HG02623 (cell line): ENCODE results near the gene ERC1.

Source experiments
- ATAC-seq: cut with Tn5 transposase; IDR thresholded peaks from one replicate; pipeline ENCODE4 v1.9.1; 2021; ENCODE audit warnings: moderate library complexity; ENCODE audit not compliant: unreplicated experiment

The ERC1 gene

DNA sequence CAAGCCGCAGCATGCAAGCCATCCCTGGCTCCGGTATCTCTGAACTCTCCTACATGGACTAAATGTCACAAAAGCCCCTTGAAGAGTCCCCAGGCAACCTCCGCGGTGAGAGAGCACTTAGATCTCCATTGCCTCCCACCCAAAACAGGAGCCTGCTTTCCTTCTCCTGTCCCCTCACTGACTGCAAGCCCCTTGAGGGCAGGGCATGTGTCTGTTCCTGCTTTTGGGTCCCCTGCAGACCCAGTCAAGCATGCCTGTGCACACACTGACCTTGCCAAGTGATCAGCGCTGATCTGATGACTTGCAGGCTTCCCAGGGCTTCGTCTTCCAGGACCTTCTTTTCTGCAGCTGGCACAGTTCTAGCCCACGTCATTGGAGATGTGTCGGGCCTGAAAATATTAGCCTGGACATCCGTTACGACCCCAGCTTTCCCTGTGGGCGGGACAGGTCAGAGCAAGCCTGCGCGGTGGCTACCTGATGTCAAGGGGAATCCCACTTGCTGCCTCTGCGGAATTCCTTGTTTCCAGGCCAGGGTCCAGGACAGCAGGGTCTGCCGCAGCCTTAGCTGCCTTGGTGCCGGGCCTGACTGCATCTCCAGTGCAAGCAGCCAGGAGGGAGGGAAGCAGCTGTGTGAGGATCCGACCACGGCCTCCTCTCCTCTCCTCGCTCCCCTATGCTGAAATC lies 510.8 kb downstream of the ERC1 start:
- ATAC-seq, result no peak

DNA sequence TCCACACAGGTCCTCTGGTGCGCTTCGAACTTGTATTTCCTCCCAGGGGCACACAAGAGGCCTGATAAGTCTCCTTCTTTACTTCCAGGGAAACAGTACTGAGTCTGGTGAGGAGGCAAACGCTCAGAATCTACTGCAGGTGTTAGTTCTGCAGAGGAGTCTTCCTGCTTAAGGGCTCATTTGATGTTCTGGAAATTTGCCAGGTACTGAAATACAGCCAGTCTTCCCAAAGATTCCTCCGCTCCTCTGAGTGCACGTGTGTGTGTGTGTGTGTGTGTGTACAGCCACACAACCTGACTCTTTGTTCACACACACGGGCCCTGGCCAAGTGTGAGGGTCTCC lies 511.3 kb downstream of the ERC1 start:
- no peak for ATAC-seq

DNA sequence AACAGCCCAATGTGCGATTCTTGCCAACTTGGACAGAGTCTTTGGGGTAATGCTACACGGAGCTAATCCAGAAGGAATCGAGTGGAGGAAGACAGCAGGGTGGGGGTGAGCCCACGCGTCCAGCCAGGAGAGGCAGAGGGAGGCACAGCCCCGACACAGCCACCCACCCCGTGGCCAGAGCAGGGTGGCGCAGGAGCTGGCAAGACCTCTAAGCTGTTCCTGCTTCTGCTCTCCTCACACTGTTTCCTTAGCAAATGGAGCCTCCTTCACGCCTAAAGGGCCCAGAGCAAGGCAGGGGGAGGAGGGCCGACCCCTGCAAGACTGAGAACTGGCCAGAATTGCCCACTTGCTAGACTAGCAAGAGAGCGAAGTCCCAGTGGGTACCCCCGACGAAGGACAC lies 511.8 kb downstream of the ERC1 start:
- no peak for ATAC-seq

DNA sequence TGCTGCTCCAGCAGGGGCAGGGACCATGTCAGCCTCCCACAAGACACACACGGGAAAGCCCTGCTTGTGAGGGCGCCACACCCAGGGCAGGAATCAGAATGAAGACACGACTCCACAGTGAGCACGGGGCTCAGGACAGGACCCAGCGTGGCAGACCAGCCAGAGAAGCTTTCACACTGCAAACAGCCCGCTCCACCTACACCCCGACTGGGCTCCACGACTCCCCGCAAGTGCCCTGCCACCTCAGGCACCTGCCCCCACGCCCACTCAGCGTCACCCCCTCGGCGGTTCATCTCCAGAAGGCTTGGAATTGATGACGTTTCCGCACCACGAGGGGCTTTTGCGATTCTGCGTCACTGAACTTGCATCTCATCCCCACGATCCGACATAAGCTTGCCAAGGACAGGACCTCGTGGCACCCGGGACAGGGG lies 512.3 kb downstream of the ERC1 start:
- no peak for ATAC-seq

DNA sequence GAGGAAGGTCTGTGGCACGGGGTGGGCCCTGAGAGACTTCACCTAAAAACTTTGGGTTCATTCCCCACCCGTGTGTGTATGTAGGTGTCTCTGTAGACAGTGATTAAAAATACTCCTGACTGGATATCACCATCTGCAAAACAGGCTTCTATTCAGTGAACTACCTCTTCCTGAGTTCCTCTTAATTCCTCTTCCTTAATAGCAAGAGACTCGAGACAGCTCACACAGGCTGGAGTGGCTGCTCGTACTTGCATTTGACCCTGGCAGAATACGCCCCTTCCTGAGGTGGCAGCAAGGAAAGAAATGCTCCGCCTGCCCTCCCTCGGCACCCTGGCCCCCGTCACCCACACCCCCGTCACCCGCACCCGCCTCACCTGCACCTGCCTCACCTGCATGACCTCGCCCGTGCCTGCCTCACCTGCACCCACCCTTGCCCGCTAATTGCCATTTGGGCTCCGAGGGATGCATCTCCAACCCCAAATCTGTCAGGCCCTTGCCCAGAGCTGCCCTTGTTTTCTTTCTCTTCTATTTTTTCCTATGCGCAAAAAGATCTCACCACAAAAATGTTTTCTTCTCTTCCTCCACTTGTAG lies 513.4 kb downstream of the ERC1 start:
- ATAC-seq, result no peak

DNA sequence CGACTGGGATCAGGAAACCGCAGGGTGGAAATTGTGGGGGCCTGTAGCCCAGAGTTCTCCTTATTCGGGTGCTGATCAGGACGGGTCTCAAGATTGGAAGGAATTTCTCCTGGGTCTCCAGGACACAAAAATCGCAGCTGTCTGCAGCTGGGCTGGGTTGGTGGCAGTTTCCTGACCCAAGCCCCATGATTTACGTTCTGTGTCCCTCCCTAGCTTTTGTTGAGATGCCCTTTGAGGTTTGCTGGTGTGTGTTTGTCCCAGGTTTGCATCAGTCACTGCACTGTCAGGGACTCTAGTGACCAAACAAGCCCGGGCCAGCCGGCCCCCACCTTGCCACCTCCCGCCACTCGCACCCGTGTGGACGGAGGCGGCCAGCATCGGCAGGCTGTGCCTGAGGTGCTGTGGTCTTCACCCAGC lies 513.9 kb downstream of the ERC1 start:
- no peak for ATAC-seq

DNA sequence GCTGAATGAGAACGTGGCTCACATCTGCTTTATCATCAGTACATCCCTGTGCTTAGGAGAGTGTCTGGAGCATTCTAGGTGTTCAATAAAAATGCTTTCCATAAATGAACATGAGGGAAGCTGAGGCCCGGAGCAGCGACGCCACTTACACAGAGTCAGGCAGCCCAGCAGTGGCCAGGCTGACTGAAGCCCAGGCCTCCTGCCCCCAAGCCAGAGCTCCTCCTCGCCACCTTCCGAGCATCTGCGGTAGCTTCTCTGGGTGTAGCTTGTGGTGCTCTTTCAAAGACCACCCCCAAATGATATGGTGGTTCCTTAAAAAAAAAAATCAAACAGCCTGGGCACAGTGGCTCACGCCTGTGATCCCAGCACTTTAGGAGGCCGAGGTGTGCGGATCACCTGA lies 514.6 kb downstream of the ERC1 start:
- ATAC-seq, result no peak

DNA sequence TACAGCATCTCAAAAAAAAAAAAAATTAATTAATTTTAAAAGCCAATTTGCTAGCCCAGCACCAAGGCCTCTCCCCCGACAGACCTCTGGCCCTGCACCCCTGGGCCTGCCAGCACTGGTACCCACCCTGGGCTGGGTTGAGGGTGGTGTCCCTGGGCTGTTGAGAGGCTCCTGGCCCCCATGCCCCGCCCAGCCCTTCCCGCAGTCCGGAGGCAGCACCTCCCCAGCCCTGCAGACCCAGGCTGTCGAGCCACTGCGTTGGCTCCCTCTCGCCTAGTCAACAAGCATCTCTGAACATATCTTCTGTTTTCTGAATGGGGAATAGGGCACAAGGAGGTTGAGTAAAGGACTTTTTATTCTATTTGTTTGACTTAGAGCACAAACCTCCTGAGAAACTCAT lies 516.3 kb downstream of the ERC1 start:
- ATAC-seq, result no peak

DNA sequence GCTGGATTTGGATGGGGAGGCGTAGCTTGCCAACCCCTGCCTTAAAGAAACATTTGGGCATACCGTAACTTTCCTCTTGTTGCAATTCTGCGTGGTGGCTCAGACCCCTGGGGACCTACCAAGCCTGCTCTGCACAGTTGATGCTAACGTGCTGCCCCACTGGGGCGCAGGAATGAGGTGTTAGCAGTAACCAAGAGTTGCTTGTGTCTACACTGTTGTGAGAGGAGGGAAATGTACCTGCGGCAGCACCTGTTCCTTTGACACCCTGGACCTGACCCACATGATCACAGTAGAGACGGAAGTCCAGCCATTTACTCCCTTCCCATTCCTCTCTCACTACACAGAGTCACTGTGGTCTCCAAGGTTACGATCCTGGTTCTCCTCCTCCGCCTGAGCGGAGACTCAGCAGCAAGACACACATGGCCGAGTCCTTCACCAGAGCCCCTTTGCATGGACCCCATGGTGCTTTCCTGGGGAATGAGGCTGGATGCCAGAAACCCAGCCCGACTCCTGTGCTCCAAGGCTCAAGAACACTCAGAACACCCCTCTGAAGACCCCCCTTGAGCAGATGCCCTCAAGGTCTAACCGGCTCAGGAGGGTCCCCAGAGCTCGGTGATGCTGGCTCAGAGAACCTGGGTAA lies 518.5 kb downstream of the ERC1 start:
- no peak for ATAC-seq

DNA sequence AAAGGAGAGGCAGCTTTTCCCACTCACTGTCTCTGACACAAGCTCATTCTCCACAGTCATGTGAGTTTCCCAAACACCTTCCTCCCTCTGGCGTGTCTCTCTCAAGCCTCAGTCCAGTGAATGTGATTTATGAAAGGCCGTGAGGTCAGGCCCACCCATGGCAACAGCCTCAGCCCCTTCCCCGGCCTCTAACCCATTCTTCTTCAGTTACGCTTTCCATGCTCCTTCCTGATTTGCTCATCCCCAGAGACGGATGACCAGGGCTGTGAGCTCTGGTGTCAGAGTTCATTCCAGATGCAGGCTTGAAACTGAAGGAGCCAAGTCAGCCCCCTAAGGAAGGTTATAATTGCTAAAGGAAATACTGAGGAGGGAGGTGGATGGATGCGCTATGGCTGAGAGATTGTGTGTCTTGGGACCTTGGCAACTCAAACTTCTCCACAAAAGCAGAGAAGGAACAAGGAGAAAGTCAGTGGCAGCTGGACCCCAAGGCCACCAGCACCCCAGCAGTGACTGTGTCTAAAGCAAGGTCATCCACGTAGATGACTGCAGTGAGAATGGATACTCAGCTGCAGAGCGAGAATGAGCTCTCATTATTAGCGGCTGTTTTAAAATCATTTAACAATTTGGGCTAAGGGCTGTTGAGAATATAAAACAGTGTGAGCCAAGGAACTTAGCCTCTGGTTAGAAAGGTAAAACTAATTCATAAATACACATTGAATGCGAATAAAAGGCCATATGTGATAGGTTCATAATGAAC lies 519.2 kb downstream of the ERC1 start:
- ATAC-seq, result no peak

DNA sequence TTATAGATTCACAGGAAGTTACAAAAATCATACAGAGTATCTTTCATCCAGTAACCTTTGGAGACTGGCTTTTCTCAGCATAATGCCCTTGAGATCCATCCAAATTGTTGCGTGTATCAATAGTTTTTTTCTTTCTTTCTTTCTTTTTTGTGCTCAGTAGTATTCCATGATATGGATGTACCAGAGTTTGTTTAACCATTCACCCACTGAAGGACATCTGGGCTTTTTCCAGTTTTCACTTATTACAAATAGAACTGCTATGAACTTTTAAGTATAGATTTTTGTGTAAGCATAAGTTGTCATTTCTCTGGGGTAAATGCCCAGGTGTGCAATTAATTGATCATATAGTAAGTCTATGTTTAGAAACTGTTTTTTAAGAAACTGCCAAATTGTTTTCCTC lies 524.0 kb downstream of the ERC1 start:
- no peak for ATAC-seq

DNA sequence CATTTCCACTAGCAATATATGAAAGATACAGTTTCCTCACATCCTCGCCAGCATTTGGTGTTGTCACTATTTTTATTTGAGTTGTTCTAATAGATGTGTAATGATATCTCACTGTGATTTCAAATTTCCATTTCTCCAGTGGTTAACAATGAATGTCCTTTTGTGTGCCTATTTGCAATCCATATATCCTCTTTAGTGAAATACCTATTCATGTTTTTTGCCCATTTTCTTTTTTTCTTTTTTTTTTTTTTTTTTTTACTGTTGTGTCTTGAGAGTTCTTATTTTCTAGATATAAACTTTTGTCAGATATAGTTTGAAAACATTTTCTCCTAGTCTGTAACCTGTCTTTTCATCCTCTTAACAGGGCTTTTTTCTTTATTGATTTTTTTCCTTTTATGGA lies 524.4 kb downstream of the ERC1 start:
- ATAC-seq, result no peak

DNA sequence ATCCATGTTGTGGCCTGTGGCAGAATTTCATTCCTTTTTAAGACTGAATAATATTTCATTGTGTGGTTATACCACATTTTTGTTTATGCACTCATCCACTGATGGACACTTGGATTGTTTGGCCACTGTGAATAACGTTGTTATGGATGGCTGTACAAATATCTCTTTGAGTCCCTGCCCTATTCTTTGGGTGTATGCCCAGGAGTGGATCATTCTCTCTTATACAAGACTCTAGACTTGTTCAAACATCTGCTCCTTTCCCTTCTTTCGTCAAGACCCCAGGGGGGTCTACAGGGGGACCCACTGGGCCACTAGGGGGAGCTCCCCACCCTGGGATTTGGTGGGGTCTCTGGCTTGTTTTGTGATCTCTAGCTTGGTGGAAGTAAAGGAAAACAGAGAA lies 526.0 kb downstream of the ERC1 start:
- no peak for ATAC-seq

DNA sequence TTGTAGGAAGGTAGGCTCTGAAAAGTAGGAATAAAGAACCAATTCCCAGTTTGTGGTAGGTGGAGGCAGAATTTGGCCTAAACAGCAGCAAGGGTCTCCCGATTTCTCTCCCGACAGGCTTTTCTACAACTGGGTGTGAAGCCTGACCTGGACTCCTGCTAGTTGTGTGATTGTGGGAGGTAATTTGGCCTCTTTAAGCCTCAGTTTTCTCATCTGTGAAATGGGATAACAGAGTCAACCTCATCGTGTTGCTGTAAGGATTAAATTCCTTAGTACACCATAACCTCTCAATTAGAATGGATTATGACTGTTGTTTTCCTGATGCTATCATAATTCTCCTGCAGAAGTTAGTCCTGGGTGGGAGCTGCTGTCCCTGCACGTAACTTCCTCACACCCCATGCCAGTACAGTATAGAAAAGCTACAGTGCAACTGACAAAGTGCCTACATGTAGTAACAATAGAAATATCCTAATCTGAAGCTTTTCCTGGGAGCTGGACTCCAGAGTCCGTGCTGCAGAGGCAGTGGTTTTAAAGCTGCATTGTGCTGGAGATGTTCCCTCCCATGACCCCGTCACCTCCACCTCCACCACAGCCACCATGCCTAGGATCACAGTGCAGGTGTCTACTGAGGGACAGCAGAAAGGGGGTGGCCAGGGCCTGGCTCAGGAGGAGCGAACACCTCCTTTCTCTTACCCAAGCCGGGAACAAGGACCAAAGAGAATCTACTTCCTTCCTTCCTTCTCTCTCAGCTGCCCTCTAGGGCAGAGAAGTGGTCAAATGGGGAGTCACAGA lies 526.9 kb downstream of the ERC1 start:
- ATAC-seq, result no peak

DNA sequence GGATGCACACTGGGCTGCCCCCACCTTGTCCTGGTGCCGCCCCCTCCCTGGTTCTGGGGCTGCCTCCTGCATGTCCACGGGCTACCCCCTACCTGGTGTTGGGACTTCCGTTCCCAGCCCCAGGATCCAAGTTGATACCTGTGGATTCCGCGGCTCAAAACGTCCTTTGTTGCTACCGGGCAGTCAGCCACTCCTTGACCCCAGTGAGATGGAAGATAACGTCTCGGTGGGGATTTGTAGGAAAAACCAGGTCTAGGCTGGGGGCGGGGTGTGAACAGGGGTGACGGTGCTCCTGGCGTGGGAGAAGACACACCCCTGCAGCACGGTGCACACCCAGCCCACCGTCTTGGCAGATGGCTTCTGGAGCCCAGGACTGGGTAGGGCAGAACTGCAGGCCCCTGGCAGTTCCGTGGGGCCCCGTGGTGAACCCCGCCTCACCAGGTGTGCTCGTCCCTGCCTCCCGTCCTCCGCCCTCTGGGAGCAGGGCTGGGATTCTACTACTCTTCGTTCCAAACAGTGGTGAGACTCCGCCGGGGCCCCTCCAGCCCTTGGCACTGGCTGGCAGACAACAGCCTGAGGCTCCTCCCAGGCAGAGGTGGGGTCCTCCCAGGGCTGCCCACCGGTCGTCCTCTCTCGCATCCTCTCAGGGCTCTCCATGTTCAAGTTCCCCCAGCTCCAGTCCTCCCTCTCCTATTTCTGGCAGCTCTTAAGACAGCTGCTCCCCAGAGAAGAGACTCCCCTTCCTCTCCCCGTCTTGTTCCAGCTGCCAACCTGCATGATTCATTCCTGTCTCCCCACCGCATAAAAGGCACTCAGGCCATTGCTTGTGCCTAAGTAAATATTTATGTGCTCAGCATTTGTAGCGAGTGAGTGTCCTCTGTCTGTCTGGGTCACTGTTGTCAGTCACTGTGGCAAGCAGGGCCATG lies 527.8 kb downstream of the ERC1 start:
- ATAC-seq, result no peak

DNA sequence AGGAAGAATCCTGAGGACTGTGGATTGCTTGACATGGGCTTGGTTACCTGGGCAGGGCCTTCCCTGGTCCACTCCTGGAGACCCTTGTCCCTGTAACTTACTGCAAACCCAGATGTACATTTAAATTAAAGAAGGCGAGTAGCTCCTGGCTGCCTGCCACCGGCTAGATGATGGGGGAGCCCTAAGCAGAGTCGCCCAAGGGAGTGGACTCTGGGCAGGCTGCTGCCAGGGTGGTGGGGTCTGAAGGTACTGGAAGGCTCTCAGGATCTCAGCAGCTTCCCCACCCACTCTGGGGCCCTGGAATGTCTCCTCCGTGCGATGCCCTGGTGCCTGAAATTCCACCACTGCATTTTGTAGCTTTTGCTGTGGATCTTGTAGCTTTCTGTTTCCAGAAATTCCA lies 528.6 kb downstream of the ERC1 start:
- ATAC-seq, result no peak

DNA sequence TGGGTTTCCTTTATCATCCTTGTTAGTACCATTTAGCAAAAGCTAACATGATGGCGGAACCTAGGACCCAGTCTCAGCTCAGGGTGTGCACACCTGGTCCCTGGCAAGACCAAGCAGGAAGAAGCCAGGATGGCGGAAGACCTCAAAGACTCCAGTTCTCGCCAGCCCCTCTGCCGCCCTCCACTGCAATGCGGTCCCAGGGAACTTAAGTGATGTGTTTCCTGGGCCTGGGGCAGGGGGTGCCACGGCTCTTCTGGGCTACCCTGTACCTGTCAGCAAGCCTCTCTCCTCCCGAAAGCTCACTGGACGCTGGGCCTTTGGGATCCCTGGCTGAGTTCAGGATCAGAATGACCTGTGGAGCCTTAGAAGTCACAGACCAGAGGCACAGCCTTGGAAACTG lies 532.0 kb downstream of the ERC1 start:
- no peak for ATAC-seq

DNA sequence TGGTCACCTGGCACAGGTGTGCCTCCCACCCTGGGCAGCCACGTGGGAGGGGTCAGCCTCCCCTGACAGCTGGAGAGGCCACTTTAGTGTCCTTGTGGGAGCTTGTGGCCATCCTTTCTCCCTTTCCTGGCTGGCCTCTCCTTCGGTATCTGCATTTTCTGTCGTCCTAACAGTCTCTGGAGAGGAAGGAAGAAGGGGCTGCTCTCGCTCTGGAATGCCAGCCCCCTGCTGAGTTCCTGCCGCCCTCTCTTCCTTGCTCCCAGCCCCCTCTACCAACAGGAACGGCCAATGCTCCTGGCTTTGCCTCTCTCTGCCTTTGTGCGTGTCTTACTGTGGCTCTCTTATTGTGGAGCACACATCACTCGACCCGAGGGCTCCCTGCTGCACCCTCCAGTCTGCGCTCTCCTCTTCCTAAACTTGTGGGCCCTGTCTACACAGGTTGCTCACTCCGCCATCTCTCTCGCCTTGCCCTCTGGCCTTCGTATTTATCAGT lies 532.6 kb downstream of the ERC1 start:
- no peak for ATAC-seq

DNA sequence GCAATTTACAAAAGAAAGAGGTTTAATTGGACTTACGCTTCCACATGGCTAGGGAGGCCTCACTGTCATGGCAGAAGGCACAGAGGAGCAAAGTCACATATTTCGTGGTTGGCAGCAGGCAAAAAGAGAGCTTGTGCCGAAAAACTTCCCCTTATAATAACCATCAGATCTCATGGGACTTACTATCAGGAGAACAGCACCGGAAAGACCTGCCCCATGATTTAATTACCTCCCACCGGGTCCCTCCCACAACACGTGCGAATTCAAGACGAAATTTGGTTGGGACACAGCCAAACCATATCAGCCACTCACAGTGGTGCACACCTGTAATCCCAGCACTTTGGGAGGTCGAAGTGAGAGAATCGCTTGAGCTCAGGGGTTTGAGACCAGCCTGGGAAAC lies 534.8 kb downstream of the ERC1 start:
- no peak for ATAC-seq

DNA sequence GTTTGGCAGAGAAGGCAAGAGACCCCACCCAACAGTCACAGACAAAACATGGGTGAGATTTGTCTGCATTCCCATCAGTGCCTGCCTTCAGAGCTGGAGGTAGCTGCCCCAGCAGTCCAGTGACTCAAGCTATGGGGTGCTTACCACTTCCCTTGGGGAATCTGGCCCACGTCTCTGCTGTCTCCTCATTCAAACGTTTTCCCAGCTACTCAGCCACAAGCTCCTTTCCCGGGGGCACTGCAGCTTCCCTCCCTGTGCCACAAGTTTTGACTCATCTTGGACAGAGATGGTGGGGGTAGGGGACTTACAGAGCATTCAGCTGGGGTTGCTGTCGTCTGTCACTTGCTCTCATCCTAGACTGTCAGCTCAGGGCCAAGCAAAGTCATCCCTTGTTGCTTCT lies 536.8 kb downstream of the ERC1 start:
- ATAC-seq, result no peak
